Keratinocyte (primary cell): ENCODE measurements around the gene SPON1.

ENCODE experiments used
- EZH2 ChIP-seq: IDR thresholded peaks from one replicate; pipeline ENCODE4 v1.6.1; 2012; ENCODE audit warnings: inconsistent platforms, mild to moderate bottlenecking, low read length, moderate library complexity
- TF ChIP-seq, protein P1 (sequence below), 3 experiments: IDR thresholded peaks in 1 of 3; conservative IDR thresholded peaks in 1 of 3; optimal IDR thresholded peaks in 1 of 3; 2 replicates in 2 of 3; 3 replicates in 1 of 3; pipeline versions ENCODE3 to v1.5.1; 2011; ENCODE audit warnings: low read length in 3 of 3, mild to moderate bottlenecking in 3 of 3, moderate library complexity in 2 of 3, control low read depth in 1 of 3, inconsistent platforms in 1 of 3; ENCODE audit not compliant: insufficient read depth in 2 of 3; ENCODE audit errors: extremely low read depth in 1 of 3

- TF ChIP-seq EZH2, result no peak
- TF ChIP-seq, protein P1, sequence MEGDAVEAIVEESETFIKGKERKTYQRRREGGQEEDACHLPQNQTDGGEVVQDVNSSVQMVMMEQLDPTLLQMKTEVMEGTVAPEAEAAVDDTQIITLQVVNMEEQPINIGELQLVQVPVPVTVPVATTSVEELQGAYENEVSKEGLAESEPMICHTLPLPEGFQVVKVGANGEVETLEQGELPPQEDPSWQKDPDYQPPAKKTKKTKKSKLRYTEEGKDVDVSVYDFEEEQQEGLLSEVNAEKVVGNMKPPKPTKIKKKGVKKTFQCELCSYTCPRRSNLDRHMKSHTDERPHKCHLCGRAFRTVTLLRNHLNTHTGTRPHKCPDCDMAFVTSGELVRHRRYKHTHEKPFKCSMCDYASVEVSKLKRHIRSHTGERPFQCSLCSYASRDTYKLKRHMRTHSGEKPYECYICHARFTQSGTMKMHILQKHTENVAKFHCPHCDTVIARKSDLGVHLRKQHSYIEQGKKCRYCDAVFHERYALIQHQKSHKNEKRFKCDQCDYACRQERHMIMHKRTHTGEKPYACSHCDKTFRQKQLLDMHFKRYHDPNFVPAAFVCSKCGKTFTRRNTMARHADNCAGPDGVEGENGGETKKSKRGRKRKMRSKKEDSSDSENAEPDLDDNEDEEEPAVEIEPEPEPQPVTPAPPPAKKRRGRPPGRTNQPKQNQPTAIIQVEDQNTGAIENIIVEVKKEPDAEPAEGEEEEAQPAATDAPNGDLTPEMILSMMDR (optimal IDR thresholded peaks at IDR 0.05 in 1 of 3, IDR thresholded peaks at IDR 0.05 in 1 of 3, conservative IDR thresholded peaks at IDR 0.05 in 1 of 3; ENCODE audit: extremely low read depth in 1 of 3, insufficient read depth in 2 of 3, low read length in 3 of 3), result no peak
Observed at GRCh38 chr11:14275076-14275475, 312.6 kb downstream of the SPON1 start.
